Measurements from ENCODE around the gene SMIM13. TPM values are rescaled to one million over a fixed set of nuclear protein-coding genes. Genes with fewer than 3 reads are reported as not detected.
A peak's percentile ranks its signal among the peaks of the same experiment; 100 is the strongest.

The SMIM13 gene
- total and polyA plus RNA-seq, 2 donors (not counting 3 experiments of a cell fraction or from before 2014, with no cell fraction given) = 3.2 to 14.7 TPM

DNA sequence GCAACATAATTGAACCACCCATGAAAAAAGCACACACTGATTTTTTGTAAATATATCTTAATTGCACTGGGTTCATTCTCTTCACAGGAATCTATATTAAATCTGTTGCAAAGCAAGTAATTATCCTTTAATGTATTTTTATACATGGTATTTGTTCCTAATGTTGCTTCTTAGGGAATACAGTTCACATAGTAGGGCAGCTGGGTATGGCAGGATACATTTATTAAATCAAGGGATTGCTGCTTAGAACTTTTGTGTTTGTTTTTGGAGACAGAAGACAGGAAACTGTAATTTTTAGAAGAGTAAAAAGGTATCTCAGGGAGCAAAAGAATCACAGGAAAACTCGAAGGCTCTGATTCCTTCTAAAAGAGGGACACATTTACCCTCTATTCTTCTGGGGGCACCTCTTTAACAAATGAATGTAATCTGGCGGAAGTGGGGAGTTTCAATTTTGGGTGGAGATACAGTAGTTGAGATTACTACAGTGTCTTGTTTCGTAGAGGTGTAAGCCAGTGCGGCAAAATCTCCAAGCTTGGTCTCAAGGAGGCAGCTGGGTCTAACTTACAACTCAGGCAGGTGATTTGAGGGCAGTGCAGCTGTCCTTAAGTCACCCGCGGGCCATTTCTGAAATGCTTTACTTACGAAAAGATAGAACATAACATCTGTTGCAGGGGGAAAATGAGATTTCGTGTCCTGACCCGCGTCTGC lies 812 bp upstream of the SMIM13 start:
- H3K9me3 ChIP-seq (replicated peaks; ENCODE audit: control insufficient read depth, insufficient read depth, low read length) = no peaks in the 10 kb centered on the region
- H4K20me1 ChIP-seq (replicated peaks; ENCODE audit: control insufficient read depth, extremely low read depth, insufficient read depth, low read length) = no peaks in the 10 kb centered on the region
- TSS peak; percentile 63 for BruUV-seq (replicated peaks)
- no peaks in the 10 kb centered on the region for H3K27me3 ChIP-seq (ENCODE audit: control insufficient read depth in 2 of 2, insufficient read depth in 2 of 2, low read length in 2 of 2)
- POLR2A ChIA-PET = no interaction called here
- FAIRE-seq = no peak
- peak overlapping the region; percentile 90 for H3K9ac ChIP-seq (replicated peaks; ENCODE audit: extremely low read depth, insufficient read depth, low read length)
- intact Hi-C loops (cut with micrococcal nuclease) = loop anchor here (1.0 to 10.0 kb wide), 6 partner anchors 124 to 1479 kb away; partner anchors contain the start of genes TMEM14C and TMEM170B
- H3K4me3 ChIP-seq (replicated peaks in 1 of 3; ENCODE audit: insufficient read depth in 1 of 3, low read depth in 1 of 3, low read length in 3 of 3) = peak overlapping the region; percentile 20 to 98 (median 64)
- TF ChIP-seq POLR2AphosphoS5 (IDR thresholded peaks at IDR 0.05; ENCODE audit: insufficient read depth, low read depth, low read length) (no peak), EZH2 (IDR thresholded peaks at IDR 0.05; ENCODE audit: borderline replicate concordance, low read depth, low read length, severe bottlenecking) (no peak), JUN (IDR thresholded peaks at IDR 0.05; ENCODE audit: borderline replicate concordance, insufficient read depth, insufficient read length, low read depth) (no peak), GATA2 (IDR thresholded peaks at IDR 0.05; ENCODE audit: insufficient read depth, insufficient read length, low read depth, low read length) (no peak), MYC (IDR thresholded peaks at IDR 0.05; ENCODE audit: low read depth, low read length) (no peak), FOS (IDR thresholded peaks at IDR 0.05; ENCODE audit: borderline replicate concordance, insufficient read depth, low read length) (no peak), POLR2A (IDR thresholded peaks at IDR 0.05; ENCODE audit: low read depth, low read length) (no peak)
- TF ChIP-seq, protein P1, sequence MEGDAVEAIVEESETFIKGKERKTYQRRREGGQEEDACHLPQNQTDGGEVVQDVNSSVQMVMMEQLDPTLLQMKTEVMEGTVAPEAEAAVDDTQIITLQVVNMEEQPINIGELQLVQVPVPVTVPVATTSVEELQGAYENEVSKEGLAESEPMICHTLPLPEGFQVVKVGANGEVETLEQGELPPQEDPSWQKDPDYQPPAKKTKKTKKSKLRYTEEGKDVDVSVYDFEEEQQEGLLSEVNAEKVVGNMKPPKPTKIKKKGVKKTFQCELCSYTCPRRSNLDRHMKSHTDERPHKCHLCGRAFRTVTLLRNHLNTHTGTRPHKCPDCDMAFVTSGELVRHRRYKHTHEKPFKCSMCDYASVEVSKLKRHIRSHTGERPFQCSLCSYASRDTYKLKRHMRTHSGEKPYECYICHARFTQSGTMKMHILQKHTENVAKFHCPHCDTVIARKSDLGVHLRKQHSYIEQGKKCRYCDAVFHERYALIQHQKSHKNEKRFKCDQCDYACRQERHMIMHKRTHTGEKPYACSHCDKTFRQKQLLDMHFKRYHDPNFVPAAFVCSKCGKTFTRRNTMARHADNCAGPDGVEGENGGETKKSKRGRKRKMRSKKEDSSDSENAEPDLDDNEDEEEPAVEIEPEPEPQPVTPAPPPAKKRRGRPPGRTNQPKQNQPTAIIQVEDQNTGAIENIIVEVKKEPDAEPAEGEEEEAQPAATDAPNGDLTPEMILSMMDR (IDR thresholded peaks at IDR 0.05; ENCODE audit: extremely low read depth in 1 of 2, insufficient read depth in 1 of 2, low read depth in 1 of 2, low read length in 2 of 2) = no peak
- TF ChIP-seq, protein P2, sequence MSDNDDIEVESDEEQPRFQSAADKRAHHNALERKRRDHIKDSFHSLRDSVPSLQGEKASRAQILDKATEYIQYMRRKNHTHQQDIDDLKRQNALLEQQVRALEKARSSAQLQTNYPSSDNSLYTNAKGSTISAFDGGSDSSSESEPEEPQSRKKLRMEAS (IDR thresholded peaks at IDR 0.05; ENCODE audit: insufficient read depth, insufficient read length) = no peak
- peak overlapping the region; percentile 55 for H2AFZ ChIP-seq (ENCODE audit: low read depth, low read length)
- dilution Hi-C loops (cut with MboI; ENCODE audit: extremely low pct_ligation_motif_present, low sequenced_read_pairs) = no loop called here
- DNase-seq (ENCODE audit: low read depth, low spot score) = no peak
- peaks cover 18% of the 10 kb centered on the region for H3K4me1 ChIP-seq (ENCODE audit: control insufficient read depth, extremely low read depth, insufficient read depth, low read length)
- no peaks in the 10 kb centered on the region for H3K36me3 ChIP-seq (ENCODE audit: control insufficient read depth in 2 of 2, extremely low read depth in 1 of 2, insufficient read depth in 2 of 2, low read length in 2 of 2)
- peaks cover 34% of the 10 kb centered on the region for H3K79me2 ChIP-seq (ENCODE audit: control insufficient read depth, insufficient read depth, low read length)
- peak overlapping the region; percentile 87 for H3K27ac ChIP-seq (ENCODE audit: insufficient read depth, low read depth, low read length)
- CTCF ChIA-PET = interaction anchor here (0.7 to 1.6 kb wide), 14 partner anchors 10 to 483 kb away, joined by 3 to 11 read pairs (median 3); no protein-coding TSS in a partner anchor
- peak overlapping the region; percentile 67 for H3K4me2 ChIP-seq (ENCODE audit: insufficient read depth, low read length)
- no peaks in the 10 kb centered on the region for H3K9me1 ChIP-seq (replicated peaks; ENCODE audit: control insufficient read depth, extremely low read depth, insufficient read depth, low read length)
